ENCODE measurements around the gene ITGAE. TPM values are rescaled to one million over a fixed set of nuclear protein-coding genes. Genes with fewer than 3 reads are reported as not detected.
A peak's percentile ranks its signal among the peaks of the same experiment; 100 is the strongest.
"Not testable (repeated sequence)": the region's sequence is repeated elsewhere in the genome, so short reads cannot be mapped to it uniquely, and the experiment has no call there.

ITGAE gene
- total RNA-seq, 2 donors from 2014 or later: 15.7 to 20.5 TPM

GRCh38 chr17:3748576-3748975, 52.4 kb downstream of the ITGAE start:
- ATAC-seq (no peak), DNase-seq (no peak)
- intact Hi-C loops (cut with DNase I): no loop called here

GRCh38 chr17:3747805-3748204, 53.2 kb downstream of the ITGAE start:
- DNase-seq: no peak
- no peak for ATAC-seq
- intact Hi-C loops (cut with DNase I): no loop called here

- no peak for ATAC-seq
- intact Hi-C loops (cut with DNase I): no loop called here
- no peak for DNase-seq
Observed at GRCh38 chr17:3745071-3745470, 55.9 kb downstream of the ITGAE start.

DNA sequence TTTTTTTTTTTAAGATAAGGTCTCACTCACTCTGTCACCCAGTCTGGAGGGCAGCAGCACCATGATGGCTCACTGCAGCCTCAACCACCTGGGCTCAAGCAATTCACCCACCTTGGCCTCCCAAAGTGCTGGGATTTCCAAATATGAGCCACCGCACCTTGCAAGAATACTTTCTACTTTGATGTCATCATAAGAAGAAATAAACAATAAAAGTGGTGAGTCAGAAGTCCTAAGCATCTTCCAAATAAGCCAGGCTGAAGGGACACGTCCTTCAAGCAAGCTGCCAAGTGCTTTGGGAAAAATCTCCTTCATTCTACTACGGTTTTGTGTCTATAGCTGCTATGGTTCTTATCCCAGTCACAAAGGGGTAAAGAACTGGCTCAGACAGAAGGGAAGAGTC, 57.0 kb downstream of the ITGAE start:
- DNase-seq (no peak), ATAC-seq (no peak)
- intact Hi-C loops (cut with DNase I): no loop called here

DNA sequence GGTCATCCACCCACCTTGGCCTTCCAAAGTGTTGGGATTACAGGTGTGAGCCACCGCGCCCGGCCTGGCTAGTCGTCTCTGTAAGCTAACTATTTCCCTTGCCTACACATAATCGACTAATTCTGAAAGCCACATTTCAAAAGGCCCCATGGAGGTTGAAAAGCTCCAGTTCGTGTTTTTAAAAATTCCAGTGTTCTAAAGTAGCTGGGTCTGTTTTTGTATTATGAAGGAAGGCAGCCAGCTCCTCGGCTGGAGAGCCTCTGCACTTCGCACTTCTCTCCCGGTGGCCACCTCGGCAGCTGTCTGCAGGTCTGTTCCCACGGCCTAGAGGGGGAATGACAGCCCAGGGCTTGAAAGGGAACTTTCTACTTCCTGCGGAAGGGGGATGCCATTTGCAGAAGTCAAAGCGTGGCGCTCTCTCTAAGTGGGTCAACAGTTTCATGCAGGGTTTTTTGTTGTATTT, 60.3 kb downstream of the ITGAE start:
- no peak for ATAC-seq
- DNase-seq: no peak
- intact Hi-C loops (cut with DNase I): no loop called here

GRCh38 chr17:3739422-3740124, 61.4 kb downstream of the ITGAE start:
- ATAC-seq (no peak), DNase-seq (no peak)
- intact Hi-C loops (cut with DNase I): loop anchor here (5.0 to 10.0 kb wide), 5 partner anchors 75 to 338 kb away; partner anchors contain the start of gene NCBP3 (in 1 of the 2)

DNA sequence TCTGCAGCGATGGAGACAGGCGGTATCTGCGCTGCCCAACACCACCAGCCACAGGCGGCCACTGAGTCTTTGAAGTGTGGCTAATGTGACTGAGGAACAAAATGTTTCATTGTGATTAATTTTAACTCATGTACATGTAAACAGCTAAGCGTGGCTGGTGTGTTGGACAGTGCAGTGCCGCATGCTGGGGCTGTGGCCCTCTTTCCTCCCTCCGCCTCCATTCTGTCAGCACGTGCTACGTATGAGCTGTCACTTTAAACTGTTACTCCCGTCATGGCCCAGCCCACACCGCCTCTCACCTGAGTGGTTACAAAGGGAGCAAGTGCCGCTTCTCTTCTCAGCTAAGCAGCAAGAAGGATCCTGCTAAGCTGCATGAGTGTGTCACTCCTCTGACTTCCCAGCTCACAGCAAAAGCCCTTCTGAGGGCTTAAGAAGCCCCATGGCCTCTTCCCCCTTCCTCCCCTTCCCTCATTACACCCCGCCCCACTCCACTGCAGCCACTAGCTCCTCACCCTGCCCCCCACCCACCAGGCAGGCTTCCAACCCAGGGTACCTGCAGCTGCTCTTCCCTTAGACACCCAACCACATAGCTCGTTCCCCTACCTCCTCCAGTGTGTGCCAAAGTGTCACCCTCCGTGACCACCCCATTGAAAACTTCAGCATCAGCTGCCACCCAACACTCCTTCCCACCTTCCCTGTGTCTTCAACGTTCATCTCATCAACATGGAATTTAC, 62.3 kb downstream of the ITGAE start:
- ATAC-seq: peak; percentile 27 to 56
- DNase-seq: no peak
- intact Hi-C loops (cut with DNase I): loop anchor here (5.0 to 10.0 kb wide), 5 partner anchors 76 to 339 kb away; partner anchors contain the start of gene NCBP3 (in 1 of the 2)

DNA sequence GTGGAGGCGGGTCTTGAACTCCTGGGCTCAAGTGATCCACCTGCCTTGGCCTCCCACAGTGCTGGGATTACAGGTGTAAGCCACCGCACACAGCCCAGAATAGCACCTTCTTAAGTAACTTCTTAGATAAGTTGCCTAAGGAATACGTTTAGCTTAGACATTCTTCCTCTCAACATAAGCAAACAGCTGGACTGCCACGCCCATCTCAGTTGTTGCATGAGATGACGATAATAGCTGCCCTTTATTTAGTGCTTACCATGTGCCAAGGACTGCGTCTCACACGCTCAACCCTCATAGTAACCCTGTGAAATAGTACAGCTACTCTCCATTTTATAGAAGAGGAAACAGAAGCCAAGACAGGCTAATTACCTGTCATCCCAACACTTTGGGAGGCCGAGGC, 65.5 kb downstream of the ITGAE start:
- ATAC-seq (no peak), DNase-seq (no peak)
- intact Hi-C loops (cut with DNase I): loop anchor here (5.0 to 10.0 kb wide), 5 partner anchors 79 to 342 kb away; partner anchors contain the start of gene NCBP3 (in 1 of the 2)

DNA sequence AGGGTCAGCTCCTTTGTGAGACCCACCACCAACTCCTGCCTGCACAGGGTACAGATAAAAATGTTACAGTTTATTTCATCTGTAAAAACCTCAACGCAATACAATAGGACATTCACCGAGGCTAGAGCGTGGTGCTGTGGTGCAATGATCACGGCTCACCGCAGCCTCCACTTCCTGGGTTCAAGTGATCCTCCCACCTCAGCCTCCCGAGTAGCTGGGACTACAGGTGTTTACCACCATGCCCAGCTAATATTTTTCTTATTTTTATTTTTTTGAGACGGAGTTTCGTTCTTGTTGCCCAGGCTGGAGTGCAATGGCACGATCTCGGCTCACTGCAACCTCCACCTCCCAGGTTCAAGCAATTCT, 66.1 kb downstream of the ITGAE start:
- not testable (repeated sequence) for ATAC-seq, DNase-seq
- intact Hi-C loops (cut with DNase I): loop anchor here (5.0 to 10.0 kb wide), 5 partner anchors 80 to 342 kb away; partner anchors contain the start of gene NCBP3 (in 1 of the 2)

DNA sequence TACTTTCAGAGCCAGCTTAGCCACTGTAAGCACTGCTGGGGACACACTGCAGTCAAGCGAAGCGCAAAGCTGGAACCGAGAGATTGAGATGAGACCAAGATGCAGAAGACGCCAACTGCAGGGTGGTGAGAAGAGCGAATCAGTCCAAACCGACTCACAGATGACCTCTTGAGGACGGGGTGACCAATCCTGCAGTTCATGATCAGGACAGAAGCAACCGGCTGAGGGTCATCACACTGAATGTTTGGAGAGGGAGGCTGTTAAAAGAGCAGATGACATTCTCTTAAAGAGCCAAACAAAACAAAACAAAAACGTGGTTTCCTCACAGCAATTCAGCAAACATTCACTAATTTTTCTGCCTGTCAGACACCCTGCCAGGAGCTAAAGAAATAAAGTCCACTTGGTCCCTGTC, 68.8 kb downstream of the ITGAE start:
- intact Hi-C loops (cut with DNase I): loop anchor here (10.0 kb wide), 4 partner anchors 83 to 343 kb away; partner anchors contain the start of gene NCBP3 (in 1 of the 2)
- DNase-seq (no peak), ATAC-seq (peak in 1 of 2 donors; percentile 44)

GRCh38 chr17:3730881-3731429, 70.0 kb downstream of the ITGAE start:
- intact Hi-C loops (cut with DNase I): loop anchor here (10.0 kb wide), 4 partner anchors 84 to 344 kb away; partner anchors contain the start of gene NCBP3 (in 1 of the 2)
- ATAC-seq (peak; percentile 40 to 54), DNase-seq (no peak)

DNA sequence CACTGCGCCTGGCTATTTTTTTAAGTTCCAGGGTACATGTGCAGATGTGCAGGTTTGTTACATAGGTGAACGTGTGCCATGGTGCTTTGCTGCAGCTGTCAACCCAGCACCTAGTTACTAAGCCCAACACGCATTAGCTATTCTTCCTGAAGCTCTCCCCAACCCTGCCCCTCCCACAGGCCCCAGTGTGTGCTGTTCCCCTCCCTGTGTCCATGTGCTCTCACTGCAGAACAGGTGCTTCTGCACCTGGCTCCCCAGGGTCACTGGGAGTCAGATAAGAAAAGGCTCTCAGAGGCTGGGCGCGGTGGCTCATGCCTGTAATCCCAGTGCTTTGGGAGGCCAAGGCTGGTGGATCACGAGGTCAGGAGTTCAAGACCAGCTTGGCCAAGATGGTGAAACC, 71.1 kb downstream of the ITGAE start:
- DNase-seq (no peak), ATAC-seq (no peak)
- intact Hi-C loops (cut with DNase I): loop anchor here (10.0 kb wide), 4 partner anchors 85 to 345 kb away; partner anchors contain the start of gene NCBP3 (in 1 of the 2)

GRCh38 chr17:3728099-3728498, 72.9 kb downstream of the ITGAE start:
- DNase-seq; ATAC-seq; intact Hi-C loops (cut with DNase I): not testable (repeated sequence)

DNA sequence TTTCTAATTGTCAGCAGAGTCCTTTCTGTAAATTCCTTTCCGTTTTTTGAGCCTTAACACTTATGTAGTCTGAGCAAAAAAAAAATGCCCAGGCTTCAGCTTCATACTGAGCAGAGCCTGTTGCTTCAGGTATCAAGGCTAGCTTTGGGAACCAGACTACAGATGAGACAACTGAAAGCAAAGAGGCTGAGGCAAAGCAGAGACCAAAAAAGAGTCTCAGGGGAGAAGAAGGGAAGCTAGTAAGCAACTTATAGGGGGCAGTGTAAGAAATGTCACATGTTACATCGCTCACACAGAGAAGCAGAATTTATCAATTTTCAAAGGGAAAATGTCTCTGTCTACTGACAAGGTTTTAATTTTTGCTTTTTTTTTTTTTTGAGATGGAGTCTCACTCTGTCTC, 73.9 kb downstream of the ITGAE start:
- intact Hi-C loops (cut with DNase I): no loop called here
- ATAC-seq: no peak
- DNase-seq: no peak

DNA sequence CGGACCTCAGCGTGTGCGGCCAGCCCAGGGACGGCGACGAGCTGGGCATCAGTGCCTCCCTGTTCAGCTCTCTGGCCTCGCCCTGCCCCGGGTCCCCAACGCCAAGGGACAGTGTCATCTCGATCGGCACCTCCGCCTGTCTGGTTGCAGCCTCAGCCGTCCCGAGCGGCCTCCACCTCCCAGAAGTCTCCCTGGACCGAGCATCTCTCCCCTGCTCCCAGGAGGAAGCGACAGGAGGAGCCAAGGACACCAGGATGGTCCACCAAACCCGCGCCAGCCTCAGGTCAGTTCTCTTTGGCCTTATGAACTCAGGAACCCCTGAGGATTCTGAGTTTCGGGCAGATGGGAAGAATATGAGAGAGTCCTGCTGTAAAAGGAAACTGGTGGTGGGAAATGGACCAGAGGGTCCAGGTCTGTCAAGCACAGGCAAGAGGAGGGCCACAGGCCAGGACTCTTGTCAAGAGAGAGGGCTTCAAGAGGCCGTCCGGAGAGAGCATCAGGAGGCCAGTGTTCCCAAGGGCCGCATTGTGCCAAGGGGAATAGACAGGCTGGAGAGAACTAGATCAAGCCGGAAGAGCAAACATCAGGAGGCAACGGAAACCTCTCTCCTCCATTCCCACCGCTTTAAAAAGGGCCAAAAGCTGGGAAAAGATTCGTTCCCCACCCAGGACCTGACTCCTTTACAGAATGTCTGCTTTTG, 76.5 kb downstream of the ITGAE start:
- intact Hi-C loops (cut with DNase I): no loop called here

DNA sequence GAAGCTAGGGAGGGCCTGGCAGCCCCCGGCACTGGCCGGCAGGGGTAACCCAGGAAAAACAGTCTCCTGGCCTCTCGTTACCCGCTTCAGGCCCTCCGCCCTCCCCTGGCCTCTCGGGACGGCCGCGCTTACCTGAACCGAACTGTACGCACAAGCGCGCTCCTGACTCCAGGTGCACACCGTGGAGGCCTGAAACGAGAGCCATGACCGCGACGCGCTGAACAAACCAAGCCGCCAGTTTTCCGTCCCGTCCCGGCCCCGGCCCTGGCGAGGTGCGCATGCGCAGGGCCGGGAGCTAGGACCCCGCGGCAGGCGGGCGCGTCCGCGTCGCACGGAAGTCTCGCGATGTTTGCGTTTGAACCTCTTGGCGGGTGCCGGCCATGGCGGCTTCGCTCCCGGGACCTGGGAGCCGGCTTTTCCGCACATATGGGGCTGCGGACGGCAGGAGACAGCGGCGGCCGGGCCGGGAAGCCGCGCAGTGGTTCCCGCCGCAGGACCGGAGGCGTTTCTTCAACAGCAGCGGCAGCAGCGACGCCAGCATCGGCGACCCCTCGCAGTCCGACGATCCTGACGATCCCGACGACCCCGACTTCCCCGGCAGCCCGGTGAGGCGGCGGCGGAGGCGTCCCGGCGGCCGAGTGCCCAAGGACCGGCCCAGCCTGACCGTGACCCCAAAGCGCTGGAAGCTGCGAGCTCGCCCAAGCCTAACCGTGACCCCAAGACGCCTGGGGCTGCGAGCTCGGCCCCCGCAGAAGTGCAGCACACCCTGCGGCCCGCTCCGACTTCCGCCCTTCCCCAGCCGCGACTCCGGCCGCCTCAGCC, 77.2 kb downstream of the ITGAE start, which contains the start of gene HASPIN:
TSS of gene HASPIN (plus strand) at position 348 of the 822 bp plus-strand sequence. CDS start at position 381, 33 bp downstream.
- intact Hi-C loops (cut with DNase I): no loop called here
- peak; percentile 95 to 97 for ATAC-seq

More for the DNA sequence above, 76.5 kb downstream of the ITGAE start:
- DNase-seq (no peak), ATAC-seq (no peak)

GRCh38 chr17:3723188-3723555, 77.8 kb downstream of the ITGAE start:
- ATAC-seq: no peak
- intact Hi-C loops (cut with DNase I): no loop called here
- DNase-seq: no peak

More for the DNA sequence above, 77.2 kb downstream of the ITGAE start, which contains the start of gene HASPIN:
- DNase-seq: peak; percentile 92

- ATAC-seq (no peak), DNase-seq (no peak)
- intact Hi-C loops (cut with DNase I): no loop called here
Observed at GRCh38 chr17:3722716-3723115, 78.3 kb downstream of the ITGAE start.

All from left cardiac atrium (tissue), 4 donors.